Gastrocnemius medialis (tissue), 4 donors: ENCODE data around the gene LINC00237. TPM values are rescaled to one million over a fixed set of nuclear protein-coding genes. Genes with fewer than 3 reads are reported as not detected.

Source experiments
- ATAC-seq, 2 donors: fragments of 150-250 bp; one replicate each; pipeline ENCODE4 v1.9.1; 2016
- DNase-seq, 2 donors: peaks; one replicate each; pipeline ENCODE4 v3.0.0-alpha.2; 2019
- H3K27ac ChIP-seq, 4 donors: fragments of 200-600 bp; sonication (generic); 1 replicate in 1 of 4; 2 replicates in 3 of 4; pipeline ENCODE4 v1.5.1; 2016 to 2018; ENCODE audit warnings: mild to moderate bottlenecking in 2 of 4, moderate library complexity in 1 of 4
- H3K27me3 ChIP-seq, 3 donors: fragments of 200-600 bp; sonication (generic) in 2 of 3; 1 replicate in 1 of 3; 2 replicates in 2 of 3; pipeline versions ENCODE4 v1.5.1 to v1.6.0; 2016 to 2019; ENCODE audit warnings: mild to moderate bottlenecking in 1 of 3, moderate library complexity in 1 of 3
- H3K36me3 ChIP-seq, 2 donors: fragments of 200-600 bp; sonication (generic) in 1 of 2; one replicate each; pipeline ENCODE4 v1.5.1; 2017 to 2018
- H3K4me1 ChIP-seq, 2 donors: fragments of 200-600 bp; sonication (generic) in 1 of 2; one replicate each; pipeline ENCODE4 v1.5.1; 2016 to 2017; ENCODE audit warnings: mild to moderate bottlenecking in 2 of 2
- H3K4me3 ChIP-seq, 4 donors: fragments of 200-600 bp; sonication (generic) in 3 of 4; 1 replicate in 1 of 4; 2 replicates in 3 of 4; pipeline ENCODE4 v1.5.1; 2016 to 2019; ENCODE audit warnings: mild to moderate bottlenecking in 2 of 4
- H3K9me3 ChIP-seq, 3 donors: fragments of 200-600 bp; sonication (generic) in 2 of 3; 1 replicate in 1 of 3; 2 replicates in 2 of 3; pipeline ENCODE4 v1.5.1; 2016 to 2019
- CTCF ChIP-seq, 5 experiments: fragments of 450-650 bp in 3 of 5; fragments of 200-600 bp in 2 of 5; sonication (generic) in 2 of 5; IDR thresholded peaks in 4 of 5; conservative IDR thresholded peaks in 1 of 5; 1 replicate in 4 of 5; 2 replicates in 1 of 5; pipeline ENCODE4 v1.5.1; 2016 to 2019; ENCODE audit warnings: antibody characterized with exemption in 5 of 5, mild to moderate bottlenecking in 3 of 5, moderate library complexity in 3 of 5
- POLR2A ChIP-seq, 2 donors: fragments of 450-650 bp; IDR thresholded peaks; one replicate each; pipeline ENCODE4 v1.6.1; 2017; ENCODE audit warnings: antibody characterized with exemption in 2 of 2, mild to moderate bottlenecking in 2 of 2, moderate library complexity in 2 of 2
- in situ Hi-C, 4 donors: fragments of 200-750 bp; cut with MboI; loops; one replicate each; pipeline versions ENCODE4 v1.15.0 to v1.8.0; 2017; ENCODE audit warnings: low sequenced_read_pairs in 4 of 4
- intact Hi-C: fragments of 100-400 bp; cut with DNase I; formaldehyde crosslinking; loops from one replicate; pipeline ENCODE4 v1.15.1; 2023; ENCODE audit warnings: low total_unique reads
- total RNA-seq, 4 donors: library from RNA; depleted of rRNA; stranded (reverse); fragments of >200 nt; gene quantifications; one replicate each; pipeline versions ENCODE4 v1.1.0 to v1.2.3, GENCODE V29; 2016

The LINC00237 gene
- total RNA-seq, 4 donors from 2014 or later: not detected

- Histone ChIP-seq H3K4me1 (no peaks in the 10 kb centered on the region), H3K36me3 (no peaks in the 10 kb centered on the region), H3K27me3 (no peaks in the 10 kb centered on the region), H3K4me3 (no peak overlapping the region), H3K9me3 (no peaks in the 10 kb centered on the region), H3K27ac (no peak overlapping the region)
- TF ChIP-seq POLR2A (IDR thresholded peaks at IDR 0.05): no peak
- DNase-seq: no peak
- ATAC-seq: no peak
- intact Hi-C loops: no loop called here
- in situ Hi-C loops: no loop called here
These were observed 11.4 kb upstream of the LINC00237 start for GRCh38 chr20:21117521-21117920.

- H3K27ac ChIP-seq: no peak overlapping the region
- no peak overlapping the region for H3K4me3 ChIP-seq
- ATAC-seq (no peak), DNase-seq (no peak)
- in situ Hi-C loops (no loop called here), intact Hi-C loops (no loop called here)
- H3K9me3 ChIP-seq: no peaks in the 10 kb centered on the region
- H3K36me3 ChIP-seq: no peaks in the 10 kb centered on the region
- no peaks in the 10 kb centered on the region for H3K4me1 ChIP-seq
- no peak for TF ChIP-seq POLR2A (IDR thresholded peaks at IDR 0.05)
- TF ChIP-seq CTCF (IDR thresholded peaks at IDR 0.05 in 4 of 5, conservative IDR thresholded peaks at IDR 0.05 in 1 of 5): no peak
- H3K27me3 ChIP-seq: peaks cover 0 to 3% (median 0%) of the 10 kb centered on the region in 3 donors
These were observed 8.4 kb upstream of the LINC00237 start for GRCh38 chr20:21114584-21114983.

GRCh38 chr20:21113697-21114096, 7.5 kb upstream of the LINC00237 start:
- H3K9me3 ChIP-seq: no peaks in the 10 kb centered on the region
- H3K27ac ChIP-seq: no peak overlapping the region
- peaks cover 0 to 6% (median 0%) of the 10 kb centered on the region in 3 donors for H3K27me3 ChIP-seq
- TF ChIP-seq CTCF (IDR thresholded peaks at IDR 0.05 in 4 of 5, conservative IDR thresholded peaks at IDR 0.05 in 1 of 5) (no peak), POLR2A (IDR thresholded peaks at IDR 0.05) (no peak)
- H3K36me3 ChIP-seq: no peaks in the 10 kb centered on the region
- DNase-seq (no peak), ATAC-seq (no peak)
- intact Hi-C loops: no loop called here
- H3K4me1 ChIP-seq: no peaks in the 10 kb centered on the region
- no peak overlapping the region for H3K4me3 ChIP-seq
- in situ Hi-C loops: no loop called here

GRCh38 chr20:21111416-21111815, 5.3 kb upstream of the LINC00237 start:
- DNase-seq (no peak), ATAC-seq (no peak)
- Histone ChIP-seq H3K9me3 (no peaks in the 10 kb centered on the region), H3K27me3 (peaks cover 12 to 26% (median 19%) of the 10 kb centered on the region in 3 donors), H3K27ac (no peak overlapping the region), H3K4me1 (no peaks in the 10 kb centered on the region), H3K36me3 (no peaks in the 10 kb centered on the region), H3K4me3 (no peak overlapping the region)
- TF ChIP-seq POLR2A (IDR thresholded peaks at IDR 0.05) (no peak), CTCF (IDR thresholded peaks at IDR 0.05 in 4 of 5, conservative IDR thresholded peaks at IDR 0.05 in 1 of 5) (no peak)
- in situ Hi-C loops (no loop called here), intact Hi-C loops (no loop called here)

- no peaks in the 10 kb centered on the region for H3K9me3 ChIP-seq
- no peaks in the 10 kb centered on the region for H3K36me3 ChIP-seq
- peaks cover 18 to 32% (median 25%) of the 10 kb centered on the region in 3 donors for H3K27me3 ChIP-seq
- H3K4me1 ChIP-seq: peaks cover 0 to 3% of the 10 kb centered on the region in 2 donors
- in situ Hi-C loops (no loop called here), intact Hi-C loops (no loop called here)
- DNase-seq: no peak
- ATAC-seq: no peak
- no peak overlapping the region for H3K27ac ChIP-seq
- no peak for TF ChIP-seq CTCF (IDR thresholded peaks at IDR 0.05 in 4 of 5, conservative IDR thresholded peaks at IDR 0.05 in 1 of 5)
- TF ChIP-seq POLR2A (IDR thresholded peaks at IDR 0.05): no peak
- H3K4me3 ChIP-seq: no peak overlapping the region
These were observed 4.7 kb upstream of the LINC00237 start for GRCh38 chr20:21110811-21111210.
